SW 1271 (cell line): Measurements from ENCODE around the gene GRIN3B.

Source experiments
- DNase-seq, 2 experiments: peaks; one replicate each; lab custom pipeline; 2025; lab: John Stamatoyannopoulos, UW

Gene GRIN3B

DNA sequence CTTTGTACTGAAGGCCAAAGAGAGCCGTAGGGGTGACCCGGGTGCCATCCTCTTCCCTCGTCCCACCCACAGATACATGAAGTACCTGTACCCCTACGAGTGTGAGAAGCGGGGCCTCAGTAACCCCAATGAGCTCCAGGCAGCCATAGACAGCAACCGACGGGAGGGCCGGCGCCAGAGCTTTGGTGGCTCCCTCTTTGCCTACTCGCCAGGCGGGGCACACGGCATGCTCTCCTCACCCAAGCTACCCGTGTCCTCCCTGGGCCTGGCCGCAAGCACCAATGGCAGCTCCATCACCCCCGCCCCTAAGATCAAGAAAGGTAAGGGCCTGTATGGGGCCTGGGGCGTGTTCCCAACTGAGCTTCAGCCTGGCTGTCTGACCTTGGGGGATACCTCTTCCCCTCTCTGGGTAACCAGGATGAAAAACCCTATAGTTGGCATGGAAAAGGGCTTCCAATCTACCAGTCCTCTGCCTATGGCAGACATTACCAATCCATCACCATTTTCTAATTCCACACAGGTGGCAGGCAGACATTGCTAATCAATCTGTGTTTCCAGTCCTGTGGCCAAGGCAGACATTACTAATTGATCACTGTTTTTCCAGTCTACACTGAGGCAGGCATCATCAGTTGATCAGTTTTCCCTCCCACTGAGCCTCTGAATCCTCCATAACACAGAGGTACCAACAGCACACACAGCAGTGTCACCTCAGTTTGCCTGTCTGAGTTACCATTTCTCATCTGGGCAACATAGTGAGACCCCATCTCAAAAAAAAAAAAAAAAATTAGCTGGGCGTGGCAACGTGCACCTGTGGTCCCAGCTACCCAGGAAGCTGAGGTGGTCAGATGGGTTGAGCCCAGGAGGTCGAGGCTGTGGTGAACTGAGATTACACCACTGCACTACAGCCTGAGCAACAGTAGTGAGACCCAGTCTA lies 35.2 kb upstream of the GRIN3B start:
- DNase-seq: peak in 1 of 2 experiments; percentile 43

DNA sequence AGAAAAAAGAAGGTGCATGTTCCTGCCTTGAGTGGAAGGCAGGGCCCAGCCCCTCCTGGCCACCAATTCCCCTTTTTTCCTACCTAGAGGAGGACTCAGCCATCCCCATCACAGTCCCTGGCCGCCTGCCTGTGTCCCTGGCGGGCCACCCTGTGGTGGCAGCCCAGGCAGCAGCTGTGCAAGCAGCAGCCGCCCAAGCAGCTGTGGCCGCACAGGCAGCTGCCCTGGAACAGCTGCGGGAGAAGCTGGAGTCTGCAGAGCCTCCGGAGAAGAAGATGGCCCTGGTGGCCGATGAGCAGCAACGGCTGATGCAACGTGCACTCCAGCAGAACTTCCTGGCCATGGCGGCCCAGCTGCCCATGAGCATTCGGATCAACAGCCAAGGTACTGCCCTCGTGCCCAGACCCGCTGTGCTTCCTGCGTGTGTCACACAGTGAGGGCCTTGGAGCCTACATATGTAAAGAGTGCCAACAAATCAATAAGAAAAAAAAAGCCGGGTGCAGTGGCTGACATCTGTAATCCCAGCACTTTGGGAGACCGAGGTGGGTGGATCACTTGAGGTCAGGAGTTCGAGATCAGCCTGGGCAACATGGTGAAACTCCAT lies 33.6 kb upstream of the GRIN3B start:
- DNase-seq: no peak

DNA sequence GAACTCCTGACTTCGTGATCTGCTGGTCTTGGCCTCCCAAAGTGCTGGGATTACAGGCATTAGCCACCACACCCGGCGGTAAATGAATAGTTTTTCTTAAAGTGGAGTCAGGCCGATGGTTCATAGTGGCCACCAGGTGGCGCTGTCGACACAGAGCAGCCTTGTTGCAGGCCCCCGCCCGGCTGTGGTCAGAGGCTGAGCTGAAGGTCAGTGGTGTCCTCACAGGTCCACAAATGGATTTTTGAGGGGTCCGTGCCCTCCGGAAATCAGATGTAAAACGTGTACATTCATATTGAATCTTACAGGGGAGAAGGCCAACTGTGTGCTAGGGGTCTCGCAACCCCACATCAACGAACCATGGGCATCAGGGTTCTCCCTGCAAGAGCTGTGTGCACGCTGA lies 29.5 kb upstream of the GRIN3B start:
- DNase-seq: no peak

DNA sequence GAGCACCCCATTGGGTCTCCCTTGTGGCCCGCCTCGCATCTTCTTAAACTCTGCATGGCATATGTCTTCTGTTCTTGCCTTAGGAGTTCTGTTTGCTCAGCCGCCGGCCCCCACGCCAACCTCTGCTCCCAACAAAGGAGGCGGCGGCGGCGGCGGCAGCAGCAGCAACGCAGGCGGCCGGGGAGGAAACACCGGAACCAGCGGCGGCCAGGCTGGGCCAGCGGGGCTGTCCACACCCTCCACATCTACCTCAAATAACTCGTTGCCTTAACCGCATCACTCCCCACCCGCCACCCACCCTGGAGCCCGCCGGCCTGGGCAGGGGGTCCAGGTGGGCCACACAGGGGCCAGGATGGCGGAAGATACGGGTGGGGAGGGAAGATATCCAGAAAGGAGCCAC lies 28.4 kb upstream of the GRIN3B start:
- DNase-seq: no peak

DNA sequence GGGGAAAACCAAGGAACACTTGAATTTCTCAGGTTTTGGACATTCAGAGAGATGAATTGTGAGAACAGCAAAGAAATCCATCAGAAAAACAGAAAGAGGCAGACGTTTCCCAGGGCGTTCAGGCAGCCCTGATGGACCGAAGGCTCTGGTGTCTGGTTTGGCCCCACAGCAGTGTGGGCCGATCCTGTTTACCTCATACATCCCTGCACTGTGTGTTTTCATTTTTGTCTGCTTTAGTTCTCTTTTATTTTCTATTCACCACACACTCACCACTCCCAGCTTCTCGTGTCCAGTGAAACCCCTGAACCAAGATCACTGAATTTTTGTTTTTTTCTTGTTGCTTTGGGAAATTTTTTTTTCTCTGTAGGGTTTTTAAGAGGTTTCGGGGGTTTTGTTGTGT lies 27.9 kb upstream of the GRIN3B start:
- DNase-seq: no peak

DNA sequence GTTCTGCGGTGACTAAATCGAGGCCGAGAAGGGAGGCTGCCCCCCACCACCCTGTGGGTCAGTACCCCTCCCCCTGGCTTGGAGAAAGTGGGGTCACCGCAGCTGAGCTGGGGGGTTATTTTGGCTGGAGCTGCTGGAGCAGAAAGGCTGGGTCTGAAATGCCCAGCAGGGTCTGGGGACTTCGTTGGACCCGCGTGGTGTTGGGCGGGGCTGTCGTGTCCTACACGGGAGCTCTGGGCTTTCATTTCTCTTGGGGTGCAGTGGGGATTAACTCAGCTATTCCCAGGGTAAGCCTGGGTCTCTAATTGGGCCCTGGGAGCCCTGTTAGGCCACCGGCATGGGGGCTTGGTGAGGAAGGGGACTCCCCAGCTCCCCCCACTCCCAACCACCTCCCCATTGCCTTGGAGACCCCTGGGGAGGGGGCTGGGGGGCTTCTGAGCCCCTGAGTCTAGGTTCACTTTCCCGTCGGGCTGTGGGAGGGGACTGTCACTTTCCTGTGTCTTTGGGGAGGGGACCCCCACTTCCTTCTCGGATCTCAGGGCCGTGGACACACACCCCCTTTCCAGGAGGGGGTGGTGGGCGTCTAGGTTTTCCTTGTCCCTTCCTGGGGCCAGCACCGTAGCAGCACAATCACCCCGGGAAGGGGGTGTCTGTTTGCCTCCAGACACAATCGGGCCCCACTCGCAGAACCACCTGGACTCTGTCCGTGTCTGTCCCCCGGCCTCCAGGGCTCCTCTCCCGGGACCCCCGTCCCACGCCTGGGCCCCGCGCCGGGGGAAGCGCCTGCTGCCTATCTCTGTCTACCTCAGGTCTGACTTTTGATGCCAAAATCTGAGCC lies 26.3 kb upstream of the GRIN3B start:
- DNase-seq: no peak

DNA sequence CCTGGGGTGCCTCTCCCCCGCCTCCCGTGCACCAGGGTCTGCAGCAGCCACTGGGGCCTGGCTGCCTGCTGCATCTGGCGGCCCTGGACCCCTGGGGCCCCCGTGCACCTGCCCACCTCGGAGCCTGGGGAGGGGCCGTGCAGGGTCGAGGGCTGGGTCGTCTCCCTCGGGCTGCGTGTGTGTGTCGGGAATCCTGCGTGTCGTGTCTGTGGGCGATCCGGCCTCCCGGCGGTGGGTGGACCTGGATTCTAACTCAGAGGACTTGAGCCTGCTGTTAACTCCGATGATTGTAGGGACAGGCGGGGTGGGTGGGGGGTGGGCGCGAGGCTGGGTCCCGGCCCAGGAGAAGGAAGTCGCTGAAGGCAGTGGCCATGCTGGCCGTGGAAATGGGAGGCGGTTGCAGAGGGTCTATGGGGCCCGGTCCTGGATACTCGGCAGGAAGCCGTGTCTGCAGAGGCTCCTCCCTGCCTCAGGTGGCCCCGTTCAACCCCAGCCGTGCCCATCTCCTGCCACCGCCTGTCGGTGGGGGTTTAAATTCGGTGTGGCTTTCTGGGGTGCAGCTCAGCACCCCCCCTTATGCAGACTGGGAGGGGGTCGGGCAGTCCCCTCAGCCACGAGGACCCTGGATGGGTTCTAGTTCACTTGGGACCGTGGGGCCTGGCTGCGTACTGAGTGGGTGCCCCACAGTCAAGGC lies 25.5 kb upstream of the GRIN3B start:
- DNase-seq: no peak

DNA sequence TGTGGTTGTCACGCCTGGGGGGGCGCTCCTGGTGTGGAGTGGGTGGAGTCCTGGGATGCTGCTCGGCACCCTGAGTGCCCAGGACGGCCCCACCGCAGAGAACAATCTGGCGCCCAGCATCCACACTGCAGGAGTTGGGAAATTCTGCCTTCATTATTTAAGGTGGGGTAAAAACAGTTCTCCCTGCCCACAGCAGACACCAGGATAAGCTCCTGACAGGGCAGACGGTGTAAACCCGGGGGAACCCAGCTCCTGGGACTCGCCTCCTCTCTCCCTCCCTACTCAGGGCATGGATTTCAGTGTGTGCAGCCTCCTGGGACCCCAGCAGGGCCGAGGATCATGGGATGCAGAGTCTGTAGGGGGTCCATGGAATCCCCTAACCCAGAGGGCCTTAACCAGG lies 23.7 kb upstream of the GRIN3B start:
- DNase-seq: no peak

DNA sequence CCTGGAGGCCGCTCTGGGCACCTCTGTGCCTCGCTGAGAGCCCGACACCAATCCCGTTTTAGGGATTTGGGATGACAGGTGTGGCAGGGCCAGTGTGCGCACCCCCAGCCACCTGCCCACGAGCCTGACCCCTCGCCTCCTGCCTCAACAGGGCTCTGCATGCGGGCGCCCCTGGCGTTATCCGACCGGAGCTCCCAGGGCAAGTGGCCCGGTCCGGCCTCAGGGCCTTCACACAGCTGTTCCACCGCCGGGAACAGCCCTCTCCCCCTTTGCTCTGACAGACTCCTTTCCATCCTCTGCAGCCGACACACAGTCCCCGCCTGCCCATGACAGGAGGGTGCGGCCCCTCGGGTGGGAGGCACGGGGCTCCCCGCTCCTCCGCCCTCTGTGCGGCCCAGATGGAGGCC lies 23.2 kb upstream of the GRIN3B start:
- no peak for DNase-seq

DNA sequence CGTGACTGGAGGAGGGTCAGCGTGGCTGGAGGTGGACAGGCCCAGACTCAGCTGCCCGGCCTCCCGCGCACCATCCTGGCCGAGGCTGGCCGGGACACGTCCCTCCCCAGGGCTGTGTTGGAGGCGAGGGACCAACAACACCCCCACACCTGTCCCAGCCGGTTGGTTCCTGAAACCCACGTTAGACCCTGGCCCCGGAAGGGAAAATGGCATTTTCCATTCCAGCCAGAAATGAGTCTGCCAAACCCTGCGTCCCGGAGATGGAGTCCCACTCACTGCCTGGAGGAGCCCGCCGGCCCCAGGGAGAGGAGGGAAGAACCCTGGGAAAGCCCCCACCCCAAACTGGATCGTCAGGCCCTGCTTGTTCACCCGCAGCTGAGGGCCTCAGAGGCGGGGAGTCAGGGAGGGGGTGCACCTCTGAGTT lies 20.9 kb upstream of the GRIN3B start:
- DNase-seq: no peak

DNA sequence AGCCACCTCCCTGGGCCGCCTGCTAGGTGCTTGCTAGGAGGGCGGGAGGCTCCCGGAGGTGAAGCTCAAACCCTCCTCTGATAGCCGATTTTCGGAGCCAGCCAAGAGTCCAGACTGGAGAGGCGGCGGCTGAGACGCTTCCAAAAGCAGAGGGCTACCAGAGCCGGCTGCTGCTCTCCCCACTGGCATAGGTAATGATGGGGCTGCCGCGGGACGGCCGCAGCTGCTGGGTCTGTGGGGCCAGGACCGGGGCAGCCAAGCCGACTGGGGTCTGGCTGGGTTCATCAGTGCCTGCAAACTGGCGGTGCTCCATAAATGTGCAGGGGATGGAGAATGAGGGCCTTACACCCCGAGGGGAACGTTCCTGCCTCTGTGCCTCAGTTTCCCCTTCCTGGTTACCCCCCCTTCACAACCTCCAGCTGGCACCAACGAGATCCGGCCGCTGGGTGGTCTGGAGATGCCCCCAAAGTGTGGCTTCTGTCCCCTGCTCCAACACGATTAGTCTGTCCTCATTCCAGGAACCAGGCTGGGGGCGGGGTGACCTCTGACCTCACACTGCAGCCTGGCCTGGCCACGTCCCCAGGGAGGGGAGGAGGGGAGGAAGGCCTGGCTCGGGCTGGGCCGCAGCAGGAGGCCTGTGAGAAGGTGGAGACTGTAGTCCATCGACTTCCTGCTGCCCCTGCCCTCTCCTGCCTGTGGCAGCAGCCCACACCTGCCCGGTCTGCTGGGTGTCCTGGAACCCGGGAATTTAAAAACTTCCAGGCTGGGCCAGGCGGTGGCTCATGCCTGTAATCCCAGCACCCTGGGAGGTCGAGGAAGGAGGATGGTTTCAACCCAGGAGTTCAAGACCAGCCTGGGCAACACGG lies 19.9 kb upstream of the GRIN3B start:
- no peak for DNase-seq

DNA sequence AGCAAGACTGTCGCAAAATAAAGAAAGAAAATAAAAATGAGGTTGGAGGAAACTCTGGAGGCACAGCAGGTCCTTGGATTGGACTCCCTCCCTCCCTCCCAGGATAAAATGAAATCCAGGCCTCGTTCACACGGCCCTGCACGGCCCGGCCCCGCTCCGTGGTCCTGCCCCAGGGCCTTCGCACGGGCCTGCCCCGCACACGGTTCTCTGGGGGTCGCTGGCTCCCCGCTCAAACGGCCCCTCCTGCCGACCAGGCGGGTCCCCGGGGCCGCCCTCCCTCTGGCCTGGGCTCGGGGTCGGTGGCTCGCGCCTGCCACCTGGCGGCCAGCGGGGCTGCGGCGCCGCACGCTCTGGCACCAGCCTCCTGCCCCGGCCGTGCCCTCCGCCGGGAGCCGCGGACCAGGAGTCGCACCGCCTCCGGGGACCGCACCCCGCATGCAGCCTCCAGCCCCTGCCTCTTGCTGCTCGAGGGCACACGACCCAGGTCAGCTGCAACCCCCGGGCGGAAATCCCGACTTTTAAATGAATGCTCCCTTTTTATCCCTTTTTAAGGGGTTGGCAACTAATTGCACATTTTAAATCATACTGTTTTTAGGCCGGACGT lies 17.6 kb upstream of the GRIN3B start:
- peak in 1 of 2 experiments; percentile 61 for DNase-seq

DNA sequence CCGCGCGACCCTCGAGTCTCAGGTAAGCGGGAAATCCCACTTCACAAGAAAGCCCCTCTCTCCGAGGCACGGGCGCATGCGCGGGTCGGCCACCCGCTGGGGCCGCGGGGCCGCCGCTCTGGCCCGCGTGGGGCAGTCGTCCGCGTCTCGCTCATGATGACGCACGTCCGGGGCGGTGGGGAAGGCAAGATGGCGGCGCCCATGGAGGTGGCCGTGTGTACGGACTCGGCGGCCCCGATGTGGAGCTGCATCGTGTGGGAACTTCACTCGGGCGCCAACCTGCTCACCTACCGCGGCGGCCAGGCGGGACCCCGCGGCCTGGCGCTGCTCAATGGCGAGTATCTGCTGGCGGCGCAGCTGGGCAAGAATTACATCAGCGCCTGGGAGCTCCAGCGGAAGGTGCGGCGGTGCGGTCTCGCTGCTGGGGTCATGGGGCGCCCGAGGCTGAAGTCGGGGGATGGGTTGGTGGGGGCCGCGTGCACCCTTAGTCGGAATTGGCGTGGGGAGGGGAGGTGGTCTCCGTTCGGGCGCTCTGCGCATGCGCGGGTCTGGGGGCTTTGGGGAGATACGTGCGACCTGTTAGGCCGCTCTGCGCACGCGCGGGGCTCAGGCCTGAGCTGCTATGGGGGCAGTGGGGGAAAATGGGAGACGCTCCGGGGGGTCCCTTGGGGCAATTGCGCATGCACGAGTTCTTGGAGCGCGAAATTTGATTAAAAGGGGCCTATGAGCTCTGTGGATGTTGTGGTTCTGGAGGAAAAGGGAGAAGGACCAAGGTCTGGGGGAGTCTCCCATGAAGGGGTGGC lies 15.9 kb upstream of the GRIN3B start, which contains the start of gene WDR18:
WDR18 (plus strand) TSS at position 181 of the 803 bp plus-strand sequence; CDS start at position 190, 9 bp downstream.
- peak; percentile 55 to 77 for DNase-seq

DNA sequence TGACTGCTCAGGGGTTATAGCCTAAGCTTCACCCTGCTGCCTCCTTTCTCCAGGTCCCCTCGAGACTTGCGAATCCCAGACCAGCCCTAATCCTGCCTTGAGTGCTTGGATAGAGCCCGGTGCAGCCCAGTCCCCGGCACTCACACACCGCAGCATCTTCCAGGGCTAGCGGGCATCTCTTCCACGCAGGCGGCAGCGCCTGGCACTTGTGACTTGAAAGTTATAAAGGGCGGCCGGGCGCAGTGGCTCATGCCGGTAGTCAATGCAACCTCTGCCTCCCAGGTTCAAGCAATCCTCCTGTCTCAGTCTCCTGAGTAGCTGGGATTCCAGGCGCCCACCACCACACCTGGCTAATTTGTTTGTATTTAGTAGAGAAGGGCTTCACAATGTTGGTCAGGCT lies 14.1 kb upstream of the GRIN3B start:
- DNase-seq: no peak

DNA sequence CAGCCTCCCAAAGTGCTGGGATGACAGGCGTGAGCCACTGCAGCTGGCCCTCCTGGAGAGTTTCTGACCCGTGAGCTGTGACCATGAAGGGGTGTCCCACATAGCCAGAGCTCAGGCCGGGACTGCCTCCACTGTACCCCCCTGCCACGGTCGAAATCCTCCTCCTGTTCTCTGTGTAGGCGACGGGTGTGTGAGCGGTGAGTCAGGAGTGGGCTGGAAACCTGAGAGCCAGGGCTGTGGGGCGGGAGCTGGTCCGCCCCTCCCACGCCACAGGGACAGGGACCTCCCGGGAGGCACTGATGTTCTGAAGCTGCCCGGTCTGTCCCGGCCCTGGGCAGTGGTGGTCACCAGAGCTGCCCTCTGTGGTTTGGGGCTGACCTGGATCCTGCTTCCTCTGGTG lies 12.1 kb upstream of the GRIN3B start:
- no peak for DNase-seq

DNA sequence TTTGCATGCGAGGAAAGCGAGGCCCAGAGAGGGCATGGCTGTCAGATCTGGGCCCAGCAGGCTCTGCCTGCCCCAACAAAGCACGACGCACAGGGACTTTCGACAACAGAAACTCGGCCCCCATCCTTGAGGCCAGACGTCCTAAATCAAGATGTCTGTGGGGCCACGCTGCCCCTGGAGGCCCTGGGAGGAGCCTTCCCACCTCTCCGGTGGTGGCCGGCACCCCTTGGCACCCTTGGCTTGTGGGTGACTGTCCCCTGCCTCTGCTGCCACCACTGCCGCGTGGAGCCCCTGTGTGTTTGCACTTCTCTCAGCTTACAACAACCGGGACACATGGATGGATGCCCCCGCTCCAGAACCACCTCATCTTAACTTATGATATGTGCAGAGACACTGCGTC lies 11.7 kb upstream of the GRIN3B start:
- no peak for DNase-seq

DNA sequence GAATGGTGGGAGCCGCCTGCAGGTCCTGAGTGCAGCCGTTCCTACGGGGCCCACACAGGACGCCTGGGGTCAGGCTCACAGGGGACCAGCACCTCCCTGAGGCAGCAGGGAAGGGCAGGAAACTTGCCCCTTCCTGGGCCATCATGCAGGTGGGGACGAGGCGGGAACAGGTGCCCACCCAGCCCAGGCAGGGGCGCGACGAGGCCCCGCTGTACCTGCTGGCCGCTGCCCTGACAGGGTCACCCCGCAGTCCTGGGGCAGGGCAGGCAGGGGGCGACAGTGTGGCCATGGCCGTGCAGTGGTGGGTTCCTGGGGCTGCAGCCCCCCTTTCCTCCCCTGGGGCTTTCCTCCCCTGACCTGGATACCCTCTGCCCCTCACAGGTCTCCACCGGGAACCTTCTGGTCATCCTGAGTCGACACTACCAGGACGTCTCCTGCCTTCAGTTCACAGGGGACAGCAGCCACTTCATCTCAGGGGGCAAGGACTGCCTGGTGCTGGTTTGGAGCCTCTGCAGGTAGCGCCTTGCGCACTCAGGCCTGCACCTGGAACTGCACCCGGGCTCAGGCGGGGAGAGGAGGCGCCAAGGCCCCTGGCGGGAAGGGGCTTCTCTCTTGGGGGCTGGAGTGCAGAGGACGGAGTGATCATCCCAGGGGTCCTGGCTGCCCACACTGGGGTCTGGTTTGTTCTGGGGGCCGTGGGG lies 10.7 kb upstream of the GRIN3B start:
- DNase-seq: no peak

DNA sequence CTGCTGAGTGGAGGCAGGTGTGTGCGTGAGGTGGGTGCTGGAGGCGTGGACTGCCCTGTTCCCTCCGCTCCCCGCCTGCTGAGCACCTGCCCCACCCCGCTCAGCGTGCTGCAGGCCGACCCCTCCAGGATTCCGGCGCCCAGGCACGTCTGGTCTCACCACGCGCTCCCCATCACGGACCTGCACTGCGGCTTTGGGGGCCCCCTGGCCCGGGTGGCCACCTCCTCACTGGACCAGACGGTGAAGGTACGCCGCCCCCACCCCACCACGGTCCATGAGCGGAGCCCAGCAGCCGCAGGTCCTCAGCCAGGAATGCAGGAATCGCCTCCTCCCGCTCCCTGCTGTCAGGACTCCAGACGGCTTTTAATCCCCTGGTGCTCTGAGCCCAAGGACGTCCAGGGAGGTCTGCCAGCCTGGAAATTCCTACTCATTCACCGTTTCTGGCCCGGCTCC lies 10.1 kb upstream of the GRIN3B start:
- no peak for DNase-seq

DNA sequence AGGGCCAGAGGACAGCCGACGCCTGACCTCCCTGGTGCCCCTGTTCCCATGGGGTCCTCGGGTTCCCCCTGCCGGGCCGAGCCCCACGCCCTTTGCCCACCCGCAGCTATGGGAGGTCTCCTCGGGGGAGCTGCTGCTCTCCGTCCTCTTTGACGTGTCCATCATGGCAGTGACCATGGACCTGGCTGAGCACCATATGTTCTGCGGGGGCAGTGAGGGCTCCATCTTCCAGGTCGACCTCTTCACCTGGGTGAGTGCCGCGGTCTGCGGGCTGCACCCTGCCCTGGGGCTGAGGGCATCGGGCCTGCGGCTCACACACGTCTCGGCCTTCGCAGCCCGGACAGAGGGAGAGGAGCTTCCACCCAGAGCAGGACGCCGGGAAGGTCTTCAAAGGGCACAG lies 9.5 kb upstream of the GRIN3B start:
- DNase-seq: no peak
